ENCODE results near the gene UBXN6.

Gene UBXN6

GRCh38 chr19:4443966-4444764, 13.4 kb downstream of the UBXN6 start:
- H3K4me3 ChIP-seq (ENCODE audit: low read length): no peak overlapping the region
- no peak for DNase-seq (ENCODE audit: low read depth)
- TF ChIP-seq, protein P1, sequence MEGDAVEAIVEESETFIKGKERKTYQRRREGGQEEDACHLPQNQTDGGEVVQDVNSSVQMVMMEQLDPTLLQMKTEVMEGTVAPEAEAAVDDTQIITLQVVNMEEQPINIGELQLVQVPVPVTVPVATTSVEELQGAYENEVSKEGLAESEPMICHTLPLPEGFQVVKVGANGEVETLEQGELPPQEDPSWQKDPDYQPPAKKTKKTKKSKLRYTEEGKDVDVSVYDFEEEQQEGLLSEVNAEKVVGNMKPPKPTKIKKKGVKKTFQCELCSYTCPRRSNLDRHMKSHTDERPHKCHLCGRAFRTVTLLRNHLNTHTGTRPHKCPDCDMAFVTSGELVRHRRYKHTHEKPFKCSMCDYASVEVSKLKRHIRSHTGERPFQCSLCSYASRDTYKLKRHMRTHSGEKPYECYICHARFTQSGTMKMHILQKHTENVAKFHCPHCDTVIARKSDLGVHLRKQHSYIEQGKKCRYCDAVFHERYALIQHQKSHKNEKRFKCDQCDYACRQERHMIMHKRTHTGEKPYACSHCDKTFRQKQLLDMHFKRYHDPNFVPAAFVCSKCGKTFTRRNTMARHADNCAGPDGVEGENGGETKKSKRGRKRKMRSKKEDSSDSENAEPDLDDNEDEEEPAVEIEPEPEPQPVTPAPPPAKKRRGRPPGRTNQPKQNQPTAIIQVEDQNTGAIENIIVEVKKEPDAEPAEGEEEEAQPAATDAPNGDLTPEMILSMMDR (conservative IDR thresholded peaks at IDR 0.05; ENCODE audit: low read depth, low read length): no peak

- no peak overlapping the region for H3K4me3 ChIP-seq (ENCODE audit: low read length)
- TF ChIP-seq, protein P1 (conservative IDR thresholded peaks at IDR 0.05; ENCODE audit: low read depth, low read length): no peak
- no peak for DNase-seq (ENCODE audit: low read depth)
These were observed 14.4 kb downstream of the UBXN6 start for GRCh38 chr19:4443188-4443587.

DNA sequence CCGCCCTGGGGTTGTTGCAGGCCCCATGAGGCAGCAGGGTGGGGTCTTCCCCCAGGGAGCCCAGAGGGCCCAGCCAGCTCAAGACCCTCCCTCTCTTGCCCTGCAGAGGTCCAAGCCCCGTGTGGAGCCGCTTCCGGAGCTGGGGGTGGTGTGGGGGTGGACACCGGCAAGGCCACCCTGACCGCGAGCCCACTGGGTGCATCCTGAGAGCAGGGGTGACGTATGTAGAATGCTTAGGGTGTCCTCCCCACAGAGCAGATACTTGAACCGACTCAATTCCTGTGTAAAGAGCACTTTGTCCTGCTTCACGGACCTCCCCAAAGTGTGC, 14.8 kb downstream of the UBXN6 start:
- TF ChIP-seq, protein P1 (conservative IDR thresholded peaks at IDR 0.05; ENCODE audit: low read depth, low read length): no peak
- no peak for DNase-seq (ENCODE audit: low read depth)
- no peak overlapping the region for H3K4me3 ChIP-seq (ENCODE audit: low read length)

GRCh38 chr19:4441994-4442818, 15.4 kb downstream of the UBXN6 start:
- DNase-seq (ENCODE audit: low read depth): no peak
- no peak overlapping the region for H3K4me3 ChIP-seq (ENCODE audit: low read length)
- TF ChIP-seq, protein P1 (conservative IDR thresholded peaks at IDR 0.05; ENCODE audit: low read depth, low read length): no peak

DNA sequence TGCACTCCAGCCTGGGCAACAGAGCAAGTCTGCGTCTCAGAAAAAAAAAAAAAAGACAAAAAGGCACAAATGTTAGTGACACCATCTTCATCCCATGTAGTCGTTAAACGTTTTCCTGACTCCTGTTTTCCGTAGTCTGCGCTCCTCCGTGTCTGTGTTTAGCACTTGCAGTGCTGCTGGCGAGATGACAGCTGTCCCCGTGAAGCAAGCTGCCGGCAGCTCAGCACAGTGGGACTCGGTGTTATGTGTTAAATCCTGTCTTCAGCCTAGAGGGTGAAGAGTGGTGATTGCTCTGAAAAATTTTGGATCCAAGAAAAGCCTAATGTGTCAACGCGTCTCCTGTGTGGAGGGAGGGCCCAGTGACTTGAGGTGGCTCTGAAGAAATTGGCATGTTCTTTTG, 18.4 kb downstream of the UBXN6 start:
- H3K4me3 ChIP-seq (ENCODE audit: low read length): no peak overlapping the region
- TF ChIP-seq, protein P1 (conservative IDR thresholded peaks at IDR 0.05; ENCODE audit: low read depth, low read length): no peak
- DNase-seq (ENCODE audit: low read depth): no peak

- TF ChIP-seq, protein P1 (conservative IDR thresholded peaks at IDR 0.05; ENCODE audit: low read depth, low read length): no peak
- no peak overlapping the region for H3K4me3 ChIP-seq (ENCODE audit: low read length)
- DNase-seq (ENCODE audit: low read depth): no peak
These were observed 20.5 kb downstream of the UBXN6 start for GRCh38 chr19:4437103-4437502.

Data from retinal pigment epithelial cell (primary cell).